Measurements from ENCODE around the gene NEURL1.

Gene NEURL1

GRCh38 chr10:103534621-103535498, 41.4 kb downstream of the NEURL1 start:
- no peak for DNase-seq (ENCODE audit: low read depth, low spot score)

GRCh38 chr10:103535595-103535994, 42.1 kb downstream of the NEURL1 start:
- no peak overlapping the region for H3K4me3 ChIP-seq (ENCODE audit: low read length)
- DNase-seq (ENCODE audit: low read depth, low spot score), result no peak

More at GRCh38 chr10:103534621-103535498, 41.4 kb downstream of the NEURL1 start:
- H3K4me3 ChIP-seq (ENCODE audit: low read length), result no peak overlapping the region

GRCh38 chr10:103539751-103540150, 46.2 kb downstream of the NEURL1 start:
- no peak for DNase-seq (ENCODE audit: low read depth, low spot score)
- no peak overlapping the region for H3K4me3 ChIP-seq (ENCODE audit: low read length)

GRCh38 chr10:103540722-103541121, 47.2 kb downstream of the NEURL1 start:
- no peak for DNase-seq (ENCODE audit: low read depth, low spot score)
- H3K4me3 ChIP-seq (ENCODE audit: low read length), result no peak overlapping the region

- no peak overlapping the region for H3K4me3 ChIP-seq (ENCODE audit: low read length)
- no peak for DNase-seq (ENCODE audit: low read depth, low spot score)
Measured at GRCh38 chr10:103541616-103542015, 48.1 kb downstream of the NEURL1 start.

GRCh38 chr10:103542764-103543616, 49.5 kb downstream of the NEURL1 start:
- DNase-seq (ENCODE audit: low read depth, low spot score), result peak; percentile 72
- peak overlapping the region; percentile 43 for H3K4me3 ChIP-seq (ENCODE audit: low read length)

- DNase-seq (ENCODE audit: low read depth, low spot score), result no peak
- H3K4me3 ChIP-seq (ENCODE audit: low read length), result no peak overlapping the region
Measured at GRCh38 chr10:103543617-103544525, 50.4 kb downstream of the NEURL1 start.

- DNase-seq (ENCODE audit: low read depth, low spot score), result no peak
- H3K4me3 ChIP-seq (ENCODE audit: low read length), result no peak overlapping the region
Measured at GRCh38 chr10:103544657-103545310, 51.3 kb downstream of the NEURL1 start.

GRCh38 chr10:103545366-103545765, 51.9 kb downstream of the NEURL1 start:
- no peak overlapping the region for H3K4me3 ChIP-seq (ENCODE audit: low read length)
- no peak for DNase-seq (ENCODE audit: low read depth, low spot score)

GRCh38 chr10:103545771-103546281, 52.3 kb downstream of the NEURL1 start:
- no peak for DNase-seq (ENCODE audit: low read depth, low spot score)
- no peak overlapping the region for H3K4me3 ChIP-seq (ENCODE audit: low read length)

- no peak overlapping the region for H3K4me3 ChIP-seq (ENCODE audit: low read length)
Measured at GRCh38 chr10:103546401-103546800, 52.9 kb downstream of the NEURL1 start.

GRCh38 chr10:103547391-103547946, 54.0 kb downstream of the NEURL1 start:
- H3K4me3 ChIP-seq (ENCODE audit: low read length), result no peak overlapping the region
- no peak for DNase-seq (ENCODE audit: low read depth, low spot score)

More at GRCh38 chr10:103546401-103546800, 52.9 kb downstream of the NEURL1 start:
- no peak for DNase-seq (ENCODE audit: low read depth, low spot score)

GRCh38 chr10:103548006-103548405, 54.5 kb downstream of the NEURL1 start:
- DNase-seq (ENCODE audit: low read depth, low spot score), result no peak
- H3K4me3 ChIP-seq (ENCODE audit: low read length), result no peak overlapping the region

GRCh38 chr10:103548581-103549348, 55.3 kb downstream of the NEURL1 start:
- H3K4me3 ChIP-seq (ENCODE audit: low read length), result no peak overlapping the region
- DNase-seq (ENCODE audit: low read depth, low spot score), result no peak

- no peak overlapping the region for H3K4me3 ChIP-seq (ENCODE audit: low read length)
- no peak for DNase-seq (ENCODE audit: low read depth, low spot score)
Measured at GRCh38 chr10:103549349-103549685, 55.8 kb downstream of the NEURL1 start.

- H3K4me3 ChIP-seq (ENCODE audit: low read length), result no peak overlapping the region
- no peak for DNase-seq (ENCODE audit: low read depth, low spot score)
Measured at GRCh38 chr10:103550229-103550628, 56.7 kb downstream of the NEURL1 start.
